CD4-positive, alpha-beta T cell treated with Interleukin-6 for 4 hours (primary cell): ENCODE results near the gene MLF1.

Experiments
- DNase-seq: peaks from one replicate; pipeline ENCODE4 v3.0.0-alpha.2; 2020; ENCODE audit warnings: mixed read lengths

MLF1 gene

GRCh38 chr3:158590223-158590622, 19.2 kb downstream of the MLF1 start:
- no peak for DNase-seq

GRCh38 chr3:158600787-158601186, 29.8 kb downstream of the MLF1 start:
- no peak for DNase-seq

GRCh38 chr3:158602227-158602626, 31.2 kb downstream of the MLF1 start:
- no peak for DNase-seq

- DNase-seq = no peak
Measured at GRCh38 chr3:158617982-158618875, 47.2 kb downstream of the MLF1 start.

GRCh38 chr3:158625881-158626280, 54.9 kb downstream of the MLF1 start:
- DNase-seq = no peak

GRCh38 chr3:158631981-158632380, 61.0 kb downstream of the MLF1 start:
- no peak for DNase-seq

- DNase-seq = no peak
Measured at GRCh38 chr3:158640646-158641045, 69.7 kb downstream of the MLF1 start.

- DNase-seq = peak; percentile 6
Measured at GRCh38 chr3:158642005-158642404, 71.0 kb downstream of the MLF1 start.

GRCh38 chr3:158642474-158643210, 71.6 kb downstream of the MLF1 start:
- no peak for DNase-seq

GRCh38 chr3:158644345-158644908, 73.4 kb downstream of the MLF1 start, which contains the start of gene GFM1:
Gene GFM1, plus strand, starts transcription at chr3:158644527. Its CDS starts 108 bp downstream, at chr3:158644635.
- peak; percentile 92 for DNase-seq

GRCh38 chr3:158649791-158650190, 78.8 kb downstream of the MLF1 start:
- no peak for DNase-seq

GRCh38 chr3:158651192-158651591, 80.2 kb downstream of the MLF1 start:
- DNase-seq = no peak

GRCh38 chr3:158652463-158652862, 81.5 kb downstream of the MLF1 start:
- DNase-seq = no peak
